GM11168 (cell line): ENCODE measurements around the gene ANAPC13.

ENCODE experiments used
- in situ Hi-C: fragments of 300-500 bp; cut with MboI; formaldehyde crosslinking; loops from one replicate; pipeline ENCODE4 v1.12.0; 2022; ENCODE audit warnings: low sequenced_read_pairs; ENCODE audit not compliant: unreplicated experiment

The ANAPC13 gene

GRCh38 chr3:134458406-134458945 lies 27.3 kb downstream of the ANAPC13 start:
- in situ Hi-C loops = no loop called here

GRCh38 chr3:134457376-134458074 lies 28.3 kb downstream of the ANAPC13 start:
- in situ Hi-C loops = no loop called here

GRCh38 chr3:134453631-134454030 lies 32.2 kb downstream of the ANAPC13 start:
- in situ Hi-C loops = no loop called here

- in situ Hi-C loops = no loop called here
Observed at GRCh38 chr3:134449951-134450350, 35.8 kb downstream of the ANAPC13 start.

GRCh38 chr3:134449277-134449676 lies 36.5 kb downstream of the ANAPC13 start:
- in situ Hi-C loops = no loop called here

- in situ Hi-C loops = no loop called here
Observed at GRCh38 chr3:134448664-134449063, 37.1 kb downstream of the ANAPC13 start.

GRCh38 chr3:134447351-134447750 lies 38.4 kb downstream of the ANAPC13 start:
- in situ Hi-C loops = no loop called here

GRCh38 chr3:134446800-134447199 lies 39.0 kb downstream of the ANAPC13 start:
- in situ Hi-C loops = no loop called here

GRCh38 chr3:134445636-134446035 lies 40.1 kb downstream of the ANAPC13 start:
- in situ Hi-C loops = no loop called here

- in situ Hi-C loops = no loop called here
Observed at GRCh38 chr3:134445095-134445494, 40.7 kb downstream of the ANAPC13 start.

- in situ Hi-C loops = no loop called here
Observed at GRCh38 chr3:134441821-134442220, 44.0 kb downstream of the ANAPC13 start.

- in situ Hi-C loops = no loop called here
Observed at GRCh38 chr3:134441321-134441720, 44.5 kb downstream of the ANAPC13 start.

- in situ Hi-C loops = no loop called here
Observed at GRCh38 chr3:134437211-134437752, 48.5 kb downstream of the ANAPC13 start.

- in situ Hi-C loops = no loop called here
Observed at GRCh38 chr3:134432236-134432635, 53.5 kb downstream of the ANAPC13 start.

- in situ Hi-C loops = no loop called here
Observed at GRCh38 chr3:134430950-134431445, 54.8 kb downstream of the ANAPC13 start.

- in situ Hi-C loops = no loop called here
Observed at GRCh38 chr3:134430174-134430573, 55.6 kb downstream of the ANAPC13 start.

- in situ Hi-C loops = no loop called here
Observed at GRCh38 chr3:134428401-134428800, 57.4 kb downstream of the ANAPC13 start.
